Measurements from ENCODE around the gene IPCEF1.

- TF ChIP-seq CTCF (optimal IDR thresholded peaks at IDR 0.05 in 1 of 3, IDR thresholded peaks at IDR 0.05 in 1 of 3, conservative IDR thresholded peaks at IDR 0.05 in 1 of 3; ENCODE audit: extremely low read depth in 1 of 3, insufficient read depth in 2 of 3, low read length in 3 of 3) (no peak), EZH2 (IDR thresholded peaks at IDR 0.05; ENCODE audit: low read length) (no peak)
Measured at GRCh38 chr6:154301086-154301625, 55.4 kb downstream of the IPCEF1 start.

Data from keratinocyte (primary cell).